ENCODE results near the gene HSD3B2.

- no peak for TF ChIP-seq CTCF (IDR thresholded peaks at IDR 0.05; ENCODE audit: borderline replicate concordance, extremely low read depth, low read length, poor library complexity, severe bottlenecking)
- TF ChIP-seq EZH2 (IDR thresholded peaks at IDR 0.05; ENCODE audit: borderline replicate concordance, low read depth, low read length, severe bottlenecking), result no peak
Observed at GRCh38 chr1:119447344-119448126, 32.6 kb downstream of the HSD3B2 start.

Data from DND-41 (cell line).